HepG2 (cell line): ENCODE data around the gene CNTD1. TPM values are rescaled to one million over a fixed set of nuclear protein-coding genes. Genes with fewer than 3 reads are reported as not detected.

ENCODE experiments used
- FOXK1 ChIP-seq: sonication (generic); formaldehyde crosslinking; IDR thresholded peaks from 2 replicates; pipeline ENCODE4 v1.4.0; 2020; ENCODE audit warnings: low read depth, missing genetic modification reagents, borderline replicate concordance
- FOXK2 ChIP-seq: fragments of 450-650 bp; IDR thresholded peaks from 2 replicates; pipeline ENCODE4 v1.6.1; 2016
- HDAC1 ChIP-seq: sonication (generic); formaldehyde crosslinking; IDR thresholded peaks from 2 replicates; pipeline ENCODE4 v1.5.1; 2020; ENCODE audit warnings: mild to moderate bottlenecking, missing genetic modification reagents
- HOXA5 ChIP-seq: sonication (generic); formaldehyde crosslinking; IDR thresholded peaks from 2 replicates; pipeline ENCODE4 v1.4.0; 2020; ENCODE audit warnings: missing genetic modification reagents
- IRF2 ChIP-seq: IDR thresholded peaks from 2 replicates; pipeline ENCODE4 v1.6.1; 2018; ENCODE audit warnings: missing genetic modification reagents, missing compliant biosample characterization
- KDM5B ChIP-seq: sonication (generic); formaldehyde crosslinking; IDR thresholded peaks from 2 replicates; pipeline ENCODE4 v1.4.0; 2020; ENCODE audit warnings: missing genetic modification reagents, mild to moderate bottlenecking, borderline replicate concordance
- RBFOX2 ChIP-seq: fragments of 200-400 bp; formaldehyde crosslinking; IDR thresholded peaks from 2 replicates; pipeline ENCODE4 v1.6.1; 2017; ENCODE audit warnings: low read depth, mild to moderate bottlenecking, low read length
- SMARCC2 ChIP-seq: fragments of 450-650 bp; IDR thresholded peaks from 2 replicates; pipeline ENCODE4 v1.6.1; 2017; ENCODE audit warnings: antibody characterized with exemption, mild to moderate bottlenecking
- SP140L ChIP-seq: sonication (generic); formaldehyde crosslinking; IDR thresholded peaks from 2 replicates; pipeline ENCODE4 v1.4.0; 2020; ENCODE audit warnings: missing genetic modification reagents, borderline replicate concordance
- SYNCRIP ChIP-seq: fragments of 200-400 bp; formaldehyde crosslinking; IDR thresholded peaks from 2 replicates; pipeline ENCODE4 v1.6.1; 2018; ENCODE audit warnings: mild to moderate bottlenecking, low read depth, low read length; ENCODE audit not compliant: insufficient read depth
- TBX2 ChIP-seq: sonication (generic); formaldehyde crosslinking; IDR thresholded peaks from 2 replicates; pipeline ENCODE4 v1.5.0; 2020; ENCODE audit warnings: missing genetic modification reagents, mild to moderate bottlenecking, borderline replicate concordance
- ZNF577 ChIP-seq: sonication (generic); formaldehyde crosslinking; IDR thresholded peaks from 2 replicates; pipeline ENCODE4 v1.4.0; 2020; ENCODE audit warnings: mild to moderate bottlenecking, low read depth, missing genetic modification reagents, borderline replicate concordance
- polyA plus RNA-seq, 8 experiments: library from polyadenylated mRNA; depleted of rRNA in 3 of 8; stranded (reverse) in 7 of 8; unstranded in 1 of 8; fragments of >200 nt; fragmentation: Illumina TruSeq in 4 of 8; extraction: Trizol in 4 of 8; gene quantifications; 2 replicates each; pipeline versions ENCODE4 v1.2.1 to v1.2.3, GENCODE V29; 2011 to 2016; ENCODE audit warnings: low read depth in 4 of 8, missing spikeins in 1 of 8, mixed read lengths in 1 of 8; ENCODE audit not compliant: insufficient read depth in 1 of 8
- total RNA-seq, 5 experiments: library from RNA; depleted of rRNA; stranded (reverse); fragments of >200 nt; fragmentation: Illumina TruSeq; extraction: Trizol; gene quantifications; 2 replicates each; pipeline ENCODE4 v1.2.3, GENCODE V29; 2016; ENCODE audit warnings: low read depth in 1 of 5
- TF ChIP-seq, protein P1 (sequence below): sonication (generic); formaldehyde crosslinking; IDR thresholded peaks from 2 replicates; pipeline ENCODE4 v1.8.0; 2022; ENCODE audit warnings: missing genetic modification reagents, low read depth, mild to moderate bottlenecking, borderline replicate concordance
- TF ChIP-seq, protein P2 (sequence below): sonication (generic); formaldehyde crosslinking; IDR thresholded peaks from 2 replicates; pipeline ENCODE4 v1.4.0; 2020; ENCODE audit warnings: missing genetic modification reagents
- TF ChIP-seq, protein P3 (sequence below): sonication (generic); formaldehyde crosslinking; conservative IDR thresholded peaks from 2 replicates; pipeline ENCODE4 v1.8.0; 2022; ENCODE audit warnings: mild to moderate bottlenecking, moderate library complexity, missing genetic modification reagents
- TF ChIP-seq, protein P4 (sequence below): sonication (generic); IDR thresholded peaks from 2 replicates; pipeline ENCODE4 v1.6.1; 2016; ENCODE audit warnings: low read depth, borderline replicate concordance
- TF ChIP-seq, protein P5 (sequence below): sonication (generic); formaldehyde crosslinking; IDR thresholded peaks from 2 replicates; pipeline ENCODE4 v1.8.0; 2022; ENCODE audit warnings: missing genetic modification reagents, mild to moderate bottlenecking, borderline replicate concordance
- TF ChIP-seq, protein P6 (sequence below): sonication (generic); formaldehyde crosslinking; conservative IDR thresholded peaks from 2 replicates; pipeline ENCODE4 v1.4.0; 2020; ENCODE audit warnings: missing genetic modification reagents
- TF ChIP-seq, protein P7 (sequence below): sonication (generic); formaldehyde crosslinking; IDR thresholded peaks from 2 replicates; pipeline ENCODE4 v1.8.0; 2022; ENCODE audit warnings: missing genetic modification reagents, mild to moderate bottlenecking, inconsistent platforms, borderline replicate concordance

The CNTD1 gene
- total and polyA plus RNA-seq, 2 of the 13 experiments (the other 11 are each of a cell fraction or from before 2014, with no cell fraction given) = 0.11 to 0.15 TPM

DNA sequence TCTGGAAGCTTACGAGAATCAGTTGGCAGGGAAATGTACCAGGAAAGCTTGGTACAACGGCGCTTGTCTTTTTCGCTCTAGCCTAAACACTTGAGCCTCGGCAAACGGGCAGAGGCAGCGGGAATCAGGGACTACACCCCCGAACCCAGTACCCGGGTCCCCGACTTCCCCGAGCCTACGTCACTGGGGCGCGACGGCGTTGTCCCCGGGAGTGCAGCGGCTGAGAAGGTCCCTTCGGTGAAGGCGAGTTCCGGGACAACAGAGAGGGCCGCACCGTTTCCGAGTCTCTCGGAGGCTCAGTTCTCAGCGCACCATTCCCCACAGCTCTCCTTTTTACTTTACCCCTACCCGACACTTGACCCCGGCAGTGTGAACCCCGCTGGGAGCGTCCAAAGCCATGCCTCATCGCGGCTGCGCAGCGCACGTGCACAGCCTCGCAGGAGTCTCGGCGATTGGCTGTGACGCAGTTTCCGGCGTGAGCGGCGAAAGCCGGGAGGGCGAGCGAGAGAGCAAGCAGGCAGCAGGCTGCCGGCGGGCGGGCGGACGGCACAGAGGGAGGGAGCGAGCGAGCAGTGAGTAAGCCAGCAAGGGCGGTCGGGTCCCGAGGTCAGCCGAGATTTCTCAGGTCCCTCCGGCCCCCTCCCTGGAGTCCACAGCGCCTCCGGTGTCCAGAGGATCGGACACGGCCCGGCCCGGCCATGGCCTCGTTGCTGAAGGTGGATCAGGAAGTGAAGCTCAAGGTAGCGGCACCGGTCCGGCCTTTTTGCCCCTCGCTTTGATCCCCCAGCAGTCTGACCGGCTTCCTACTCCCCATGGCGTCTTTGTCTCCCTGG is 34.5 kb downstream of the CNTD1 start, which contains the start of gene PSME3 (continued):
- TF ChIP-seq SYNCRIP (no peak), SMARCC2 (no peak), TBX2 (CRISPR knock-in tag) (peak; percentile 90), HDAC1 (CRISPR knock-in tag) (peak; percentile 100), ZNF577 (no peak), FOXK2 (peak; percentile 93), RBFOX2 (peak; percentile 100), HOXA5 (CRISPR knock-in tag) (peak; percentile 20; the same call in 1 of the 2 replicates), SP140L (CRISPR knock-in tag) (peak; percentile 85; the same call in 1 of the 2 replicates), IRF2 (CRISPR knock-in tag) (peak; percentile 94), FOXK1 (CRISPR knock-in tag) (peak; percentile 97), KDM5B (peak; percentile 98)
- TF ChIP-seq, protein P1, sequence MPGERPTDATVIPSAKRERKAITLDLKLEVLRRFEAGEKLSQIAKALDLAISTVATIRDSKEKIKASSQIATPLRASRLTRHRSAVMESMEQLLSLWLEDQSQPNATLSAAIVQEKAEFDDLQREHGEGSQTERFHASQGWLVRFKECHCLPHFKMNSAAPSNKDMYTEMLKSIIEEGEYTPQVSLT = peak; percentile 93; the same call in 1 of the 2 replicates
- TF ChIP-seq, protein P2, sequence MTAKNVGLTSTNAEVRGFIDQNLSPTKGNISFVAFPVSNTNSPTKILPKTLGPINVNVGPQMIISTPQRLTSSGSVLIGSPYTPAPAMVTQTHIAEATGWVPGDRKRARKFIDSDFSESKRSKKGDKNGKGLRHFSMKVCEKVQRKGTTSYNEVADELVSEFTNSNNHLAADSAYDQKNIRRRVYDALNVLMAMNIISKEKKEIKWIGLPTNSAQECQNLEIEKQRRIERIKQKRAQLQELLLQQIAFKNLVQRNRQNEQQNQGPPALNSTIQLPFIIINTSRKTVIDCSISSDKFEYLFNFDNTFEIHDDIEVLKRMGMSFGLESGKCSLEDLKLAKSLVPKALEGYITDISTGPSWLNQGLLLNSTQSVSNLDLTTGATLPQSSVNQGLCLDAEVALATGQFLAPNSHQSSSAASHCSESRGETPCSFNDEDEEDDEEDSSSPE (CRISPR knock-in tag) = peak; percentile 73
- TF ChIP-seq, protein P3, sequence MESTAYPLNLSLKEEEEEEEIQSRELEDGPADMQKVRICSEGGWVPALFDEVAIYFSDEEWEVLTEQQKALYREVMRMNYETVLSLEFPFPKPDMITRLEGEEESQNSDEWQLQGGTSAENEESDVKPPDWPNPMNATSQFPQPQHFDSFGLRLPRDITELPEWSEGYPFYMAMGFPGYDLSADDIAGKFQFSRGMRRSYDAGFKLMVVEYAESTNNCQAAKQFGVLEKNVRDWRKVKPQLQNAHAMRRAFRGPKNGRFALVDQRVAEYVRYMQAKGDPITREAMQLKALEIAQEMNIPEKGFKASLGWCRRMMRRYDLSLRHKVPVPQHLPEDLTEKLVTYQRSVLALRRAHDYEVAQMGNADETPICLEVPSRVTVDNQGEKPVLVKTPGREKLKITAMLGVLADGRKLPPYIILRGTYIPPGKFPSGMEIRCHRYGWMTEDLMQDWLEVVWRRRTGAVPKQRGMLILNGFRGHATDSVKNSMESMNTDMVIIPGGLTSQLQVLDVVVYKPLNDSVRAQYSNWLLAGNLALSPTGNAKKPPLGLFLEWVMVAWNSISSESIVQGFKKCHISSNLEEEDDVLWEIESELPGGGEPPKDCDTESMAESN = peak; percentile 87; the same call in 1 of the 2 replicates
- TF ChIP-seq, protein P4, sequence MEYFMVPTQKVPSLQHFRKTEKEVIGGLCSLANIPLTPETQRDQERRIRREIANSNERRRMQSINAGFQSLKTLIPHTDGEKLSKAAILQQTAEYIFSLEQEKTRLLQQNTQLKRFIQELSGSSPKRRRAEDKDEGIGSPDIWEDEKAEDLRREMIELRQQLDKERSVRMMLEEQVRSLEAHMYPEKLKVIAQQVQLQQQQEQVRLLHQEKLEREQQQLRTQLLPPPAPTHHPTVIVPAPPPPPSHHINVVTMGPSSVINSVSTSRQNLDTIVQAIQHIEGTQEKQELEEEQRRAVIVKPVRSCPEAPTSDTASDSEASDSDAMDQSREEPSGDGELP = no peak; the same call in 1 of the 2 replicates
- TF ChIP-seq, protein P5, sequence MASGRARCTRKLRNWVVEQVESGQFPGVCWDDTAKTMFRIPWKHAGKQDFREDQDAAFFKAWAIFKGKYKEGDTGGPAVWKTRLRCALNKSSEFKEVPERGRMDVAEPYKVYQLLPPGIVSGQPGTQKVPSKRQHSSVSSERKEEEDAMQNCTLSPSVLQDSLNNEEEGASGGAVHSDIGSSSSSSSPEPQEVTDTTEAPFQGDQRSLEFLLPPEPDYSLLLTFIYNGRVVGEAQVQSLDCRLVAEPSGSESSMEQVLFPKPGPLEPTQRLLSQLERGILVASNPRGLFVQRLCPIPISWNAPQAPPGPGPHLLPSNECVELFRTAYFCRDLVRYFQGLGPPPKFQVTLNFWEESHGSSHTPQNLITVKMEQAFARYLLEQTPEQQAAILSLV (CRISPR knock-in tag) = peak; percentile 88; the same call in 1 of the 2 replicates
- TF ChIP-seq, protein P6, sequence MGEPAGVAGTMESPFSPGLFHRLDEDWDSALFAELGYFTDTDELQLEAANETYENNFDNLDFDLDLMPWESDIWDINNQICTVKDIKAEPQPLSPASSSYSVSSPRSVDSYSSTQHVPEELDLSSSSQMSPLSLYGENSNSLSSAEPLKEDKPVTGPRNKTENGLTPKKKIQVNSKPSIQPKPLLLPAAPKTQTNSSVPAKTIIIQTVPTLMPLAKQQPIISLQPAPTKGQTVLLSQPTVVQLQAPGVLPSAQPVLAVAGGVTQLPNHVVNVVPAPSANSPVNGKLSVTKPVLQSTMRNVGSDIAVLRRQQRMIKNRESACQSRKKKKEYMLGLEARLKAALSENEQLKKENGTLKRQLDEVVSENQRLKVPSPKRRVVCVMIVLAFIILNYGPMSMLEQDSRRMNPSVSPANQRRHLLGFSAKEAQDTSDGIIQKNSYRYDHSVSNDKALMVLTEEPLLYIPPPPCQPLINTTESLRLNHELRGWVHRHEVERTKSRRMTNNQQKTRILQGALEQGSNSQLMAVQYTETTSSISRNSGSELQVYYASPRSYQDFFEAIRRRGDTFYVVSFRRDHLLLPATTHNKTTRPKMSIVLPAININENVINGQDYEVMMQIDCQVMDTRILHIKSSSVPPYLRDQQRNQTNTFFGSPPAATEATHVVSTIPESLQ (CRISPR knock-in tag) = peak; percentile 34; the same call in 1 of the 2 replicates
- TF ChIP-seq, protein P7, sequence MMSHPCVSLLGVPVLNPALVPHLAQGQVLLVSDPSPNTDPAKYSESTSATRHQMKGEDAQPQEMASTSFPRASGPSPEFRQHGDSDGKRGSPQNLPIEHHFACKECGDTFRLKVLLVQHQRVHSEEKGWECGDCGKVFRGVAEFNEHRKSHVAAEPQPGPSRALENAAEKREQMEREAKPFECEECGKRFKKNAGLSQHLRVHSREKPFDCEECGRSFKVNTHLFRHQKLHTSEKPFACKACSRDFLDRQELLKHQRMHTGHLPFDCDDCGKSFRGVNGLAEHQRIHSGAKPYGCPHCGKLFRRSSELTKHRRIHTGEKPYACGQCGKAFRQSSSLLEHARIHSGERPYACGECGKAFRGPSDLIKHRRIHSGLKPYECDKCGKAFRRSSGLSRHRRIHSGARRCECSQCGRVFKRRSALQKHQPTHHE (CRISPR knock-in tag) = peak; percentile 84
